ENCODE data around the gene OR11G2. TPM values are rescaled to one million over a fixed set of nuclear protein-coding genes. Genes with fewer than 3 reads are reported as not detected.
A peak's percentile ranks its signal among the peaks of the same experiment; 100 is the strongest.

The OR11G2 gene, protein sequence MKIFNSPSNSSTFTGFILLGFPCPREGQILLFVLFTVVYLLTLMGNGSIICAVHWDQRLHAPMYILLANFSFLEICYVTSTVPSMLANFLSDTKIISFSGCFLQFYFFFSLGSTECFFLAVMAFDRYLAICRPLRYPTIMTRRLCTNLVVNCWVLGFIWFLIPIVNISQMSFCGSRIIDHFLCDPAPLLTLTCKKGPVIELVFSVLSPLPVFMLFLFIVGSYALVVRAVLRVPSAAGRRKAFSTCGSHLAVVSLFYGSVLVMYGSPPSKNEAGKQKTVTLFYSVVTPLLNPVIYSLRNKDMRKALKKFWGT
- total RNA-seq (2014; rRNA removed) (not detected in 2 replicates), Bru-seq, nascent RNA (not detected), BruChase-seq, experiment 1, labeled RNA remaining after a 6-hour chase (not detected), BruChase-seq, experiment 2, labeled RNA remaining after a 2-hour chase (not detected)
- long read RNA-seq, result 0 reads

- TF ChIP-seq EZH2phosphoT487 (IDR thresholded peaks at IDR 0.05; ENCODE audit: borderline replicate concordance, low read length) (no peak), EZH2 (IDR thresholded peaks at IDR 0.05; ENCODE audit: low read length, unreplicated experiment) (no peak), CTCF (conservative IDR thresholded peaks at IDR 0.05; ENCODE audit: low read depth, low read length) (no peak)
- ATAC-seq, result no peak
- no peak within 1 kb of the TSS for H3K9ac ChIP-seq (ENCODE audit: low read length)
- ChIA-PET CTCF (no interaction called here), POLR2A (ENCODE audit: unreplicated experiment) (no interaction called here)
- no peaks in the 10 kb centered on the region for H3K36me3 ChIP-seq (ENCODE audit: low read depth, low read length)
- no peak within 1 kb of the TSS for H3K27ac ChIP-seq (ENCODE audit: low read length)
- H3K9me3 ChIP-seq (ENCODE audit: low read length), result no peaks in the 10 kb centered on the region
- intact Hi-C loops (cut with micrococcal nuclease), result no loop called here
- H3K4me3 ChIP-seq (ENCODE audit: low read length), result no peak within 1 kb of the TSS
- no peaks in the 10 kb centered on the region for H3K79me2 ChIP-seq (ENCODE audit: low read length)
- peaks cover 43% of the 10 kb centered on the region for H3K27me3 ChIP-seq (ENCODE audit: low read length)
- no peaks in the 10 kb centered on the region for H3K4me1 ChIP-seq (ENCODE audit: insufficient read depth, low read length)
- no TSS peak for BruUV-seq (replicated peaks)
- H3K9me2 ChIP-seq (replicated peaks; ENCODE audit: low read length), result no peaks in the 10 kb centered on the region
- H3F3A ChIP-seq (ENCODE audit: low read length, unreplicated experiment), result no peaks in the 10 kb centered on the region
- DNase-seq, result no peak
- H3K4me2 ChIP-seq (ENCODE audit: low read length), result no peak within 1 kb of the TSS
- H2AFZ ChIP-seq (ENCODE audit: low read length), result no peak within 1 kb of the TSS
- H4K20me1 ChIP-seq (ENCODE audit: low read length), result no peaks in the 10 kb centered on the region
These were observed at the start of gene OR11G2 for GRCh38 chr14:20190596-20190995. TSS of gene OR11G2 (plus strand) at chr14:20190896. CDS start at chr14:20197438, 6,542 bp downstream.

GRCh38 chr14:20143911-20144310, 46.8 kb upstream of the OR11G2 start:
- Histone ChIP-seq H3K9me2 (replicated peaks; ENCODE audit: low read length) (no peaks in the 10 kb centered on the region), H3K9ac (ENCODE audit: low read length) (no peak overlapping the region), H4K20me1 (ENCODE audit: low read length) (no peaks in the 10 kb centered on the region), H3K9me3 (ENCODE audit: low read length) (no peaks in the 10 kb centered on the region), H3K4me3 (ENCODE audit: low read length) (no peak overlapping the region), H3K36me3 (ENCODE audit: low read depth, low read length) (no peaks in the 10 kb centered on the region), H2AFZ (ENCODE audit: low read length) (no peak overlapping the region), H3K4me2 (ENCODE audit: low read length) (no peak overlapping the region), H3F3A (ENCODE audit: low read length, unreplicated experiment) (no peaks in the 10 kb centered on the region), H3K79me2 (ENCODE audit: low read length) (no peaks in the 10 kb centered on the region), H3K27me3 (ENCODE audit: low read length) (peaks cover 21% of the 10 kb centered on the region), H3K27ac (ENCODE audit: low read length) (no peak overlapping the region), H3K4me1 (ENCODE audit: insufficient read depth, low read length) (no peaks in the 10 kb centered on the region)
- no TSS peak for BruUV-seq (replicated peaks)
- POLR2A ChIA-PET (ENCODE audit: unreplicated experiment), result no interaction called here
- CTCF ChIA-PET, result no interaction called here
- ATAC-seq (no peak), DNase-seq (peak; percentile 14)
- TF ChIP-seq CTCF (conservative IDR thresholded peaks at IDR 0.05; ENCODE audit: low read depth, low read length) (peak; percentile 48; the same call in 1 of the 2 replicates), EZH2phosphoT487 (IDR thresholded peaks at IDR 0.05; ENCODE audit: borderline replicate concordance, low read length) (no peak), EZH2 (IDR thresholded peaks at IDR 0.05; ENCODE audit: low read length, unreplicated experiment) (no peak)
- intact Hi-C loops (cut with micrococcal nuclease), result no loop called here

GRCh38 chr14:20144820-20145219, 45.9 kb upstream of the OR11G2 start:
- TF ChIP-seq EZH2 (IDR thresholded peaks at IDR 0.05; ENCODE audit: low read length, unreplicated experiment), result no peak
- no peak for TF ChIP-seq EZH2phosphoT487 (IDR thresholded peaks at IDR 0.05; ENCODE audit: borderline replicate concordance, low read length)
- no peak for TF ChIP-seq CTCF (conservative IDR thresholded peaks at IDR 0.05; ENCODE audit: low read depth, low read length)
- Histone ChIP-seq H3K9me2 (replicated peaks; ENCODE audit: low read length) (no peaks in the 10 kb centered on the region), H2AFZ (ENCODE audit: low read length) (no peak overlapping the region), H4K20me1 (ENCODE audit: low read length) (no peaks in the 10 kb centered on the region), H3K9me3 (ENCODE audit: low read length) (no peaks in the 10 kb centered on the region), H3K4me3 (ENCODE audit: low read length) (no peak overlapping the region), H3K27ac (ENCODE audit: low read length) (no peak overlapping the region), H3K4me2 (ENCODE audit: low read length) (no peak overlapping the region), H3F3A (ENCODE audit: low read length, unreplicated experiment) (no peaks in the 10 kb centered on the region), H3K36me3 (ENCODE audit: low read depth, low read length) (no peaks in the 10 kb centered on the region), H3K9ac (ENCODE audit: low read length) (no peak overlapping the region), H3K27me3 (ENCODE audit: low read length) (peaks cover 16% of the 10 kb centered on the region), H3K79me2 (ENCODE audit: low read length) (no peaks in the 10 kb centered on the region), H3K4me1 (ENCODE audit: insufficient read depth, low read length) (no peaks in the 10 kb centered on the region)
- ChIA-PET CTCF (no interaction called here), POLR2A (ENCODE audit: unreplicated experiment) (no interaction called here)
- ATAC-seq, result no peak
- DNase-seq, result no peak
- no TSS peak for BruUV-seq (replicated peaks)
- intact Hi-C loops (cut with micrococcal nuclease), result no loop called here

All from PC-3 (cell line).